Activated CD4-positive, alpha-beta T cell treated with anti-CD3 and anti-CD28 coated beads for 48 hours (primary cell): ENCODE data around the gene ATOH8.
"Not testable (repeated sequence)": the region's sequence is repeated elsewhere in the genome, so short reads cannot be mapped to it uniquely, and the experiment has no call there.

Experiments
- DNase-seq: peaks from one replicate; pipeline ENCODE4 v3.0.0-alpha.2; 2020

Gene ATOH8, protein sequence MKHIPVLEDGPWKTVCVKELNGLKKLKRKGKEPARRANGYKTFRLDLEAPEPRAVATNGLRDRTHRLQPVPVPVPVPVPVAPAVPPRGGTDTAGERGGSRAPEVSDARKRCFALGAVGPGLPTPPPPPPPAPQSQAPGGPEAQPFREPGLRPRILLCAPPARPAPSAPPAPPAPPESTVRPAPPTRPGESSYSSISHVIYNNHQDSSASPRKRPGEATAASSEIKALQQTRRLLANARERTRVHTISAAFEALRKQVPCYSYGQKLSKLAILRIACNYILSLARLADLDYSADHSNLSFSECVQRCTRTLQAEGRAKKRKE

DNA sequence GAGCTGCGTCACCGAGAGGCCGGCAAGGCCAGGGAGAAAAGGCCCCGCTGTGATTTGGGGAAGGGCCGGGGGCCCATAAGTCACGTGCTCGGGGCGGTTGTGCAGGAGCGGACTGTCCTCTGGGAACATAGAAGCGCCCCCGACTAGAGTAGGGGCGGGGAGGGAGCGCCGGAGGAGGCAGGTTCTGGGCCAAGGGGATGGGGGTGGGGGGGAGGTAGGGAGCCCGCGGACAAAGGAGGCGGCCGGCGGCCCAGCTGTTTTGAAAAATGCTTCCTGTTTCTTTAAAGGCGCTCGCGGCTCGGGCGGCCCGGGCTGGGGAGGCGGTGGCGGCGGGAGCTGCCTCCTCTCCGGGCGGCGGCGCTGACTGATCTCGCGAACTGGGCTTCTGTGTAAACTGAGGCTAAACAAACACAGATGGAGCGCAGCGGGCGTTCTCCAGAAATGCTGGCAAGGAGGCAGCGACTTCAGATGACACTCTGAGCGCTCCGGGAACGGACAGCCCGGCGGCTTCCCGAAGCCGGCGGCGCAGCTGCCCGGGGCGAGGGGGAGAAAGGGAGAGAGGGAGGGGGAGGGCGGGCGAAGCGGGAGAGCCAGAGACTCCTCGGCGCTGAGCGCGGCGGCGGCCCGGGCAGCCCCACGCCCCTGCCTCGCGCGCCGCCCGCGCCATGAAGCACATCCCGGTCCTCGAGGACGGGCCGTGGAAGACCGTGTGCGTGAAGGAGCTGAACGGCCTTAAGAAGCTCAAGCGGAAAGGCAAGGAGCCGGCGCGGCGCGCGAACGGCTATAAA, at the start of gene ATOH8:
ATOH8 (plus strand) TSS at position 467 of the 788 bp plus-strand sequence; CDS start at position 666, 199 bp downstream.
- peak; percentile 45 for DNase-seq

DNA sequence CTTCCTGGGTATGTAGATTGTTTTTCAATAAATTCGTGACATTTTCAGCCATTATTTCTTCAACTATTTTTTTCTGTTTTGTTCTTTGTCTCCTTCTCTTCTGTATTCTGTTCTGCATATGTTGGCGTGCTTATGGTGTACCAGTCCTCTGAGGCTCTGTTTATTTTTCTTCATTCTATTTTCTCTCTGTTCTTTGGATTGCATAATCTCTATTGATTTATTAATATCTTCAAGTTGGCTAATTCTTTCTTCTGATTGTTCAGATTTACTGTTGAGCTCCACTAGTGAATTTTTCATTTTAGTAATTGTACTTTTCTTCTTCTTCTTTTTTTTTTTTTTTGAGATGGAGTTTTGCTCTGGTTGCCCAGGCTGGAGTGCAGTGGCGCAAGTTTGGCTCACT, 49.8 kb upstream of the ATOH8 start:
- DNase-seq: no peak

DNA sequence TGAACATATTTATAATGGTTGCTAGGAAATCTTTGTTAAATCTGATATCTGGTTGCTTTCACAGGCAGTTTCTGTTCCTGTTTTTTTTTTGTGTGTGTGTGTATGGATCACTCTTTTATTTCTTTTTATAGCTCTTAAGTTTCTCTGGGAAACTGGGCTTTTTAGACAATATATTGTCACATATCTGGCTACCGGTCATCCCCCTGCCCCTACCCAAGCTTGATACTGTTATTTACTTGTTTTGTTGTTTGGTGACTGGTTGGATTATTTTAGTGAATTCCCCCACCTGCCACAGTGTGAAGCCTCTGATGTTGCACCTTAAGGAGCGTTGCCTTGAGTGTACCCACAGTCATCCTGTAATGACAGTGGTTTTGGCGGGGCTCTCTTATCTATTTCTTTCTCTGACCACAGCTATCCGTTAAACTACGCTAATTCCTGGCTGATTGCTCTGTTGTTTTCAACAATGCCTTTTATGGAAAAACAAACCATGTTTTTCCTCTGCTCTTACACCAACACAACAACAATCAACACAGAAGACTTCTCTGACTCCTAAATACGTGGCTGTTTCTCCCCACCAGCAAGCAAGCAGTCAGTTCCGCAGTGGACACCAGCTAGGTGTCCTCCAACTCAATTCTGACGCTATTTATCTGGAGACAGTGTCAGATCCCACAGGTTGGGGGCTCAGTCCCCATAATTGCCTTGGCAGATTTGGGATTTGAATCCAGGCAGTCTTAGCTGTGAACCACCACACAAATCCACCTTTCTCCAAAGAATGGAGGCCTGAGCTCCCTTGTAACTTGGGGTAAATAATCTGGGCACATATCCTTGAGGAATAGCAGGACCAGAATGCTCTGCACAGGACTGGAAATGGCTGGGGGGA, 48.8 kb upstream of the ATOH8 start:
- DNase-seq: no peak

DNA sequence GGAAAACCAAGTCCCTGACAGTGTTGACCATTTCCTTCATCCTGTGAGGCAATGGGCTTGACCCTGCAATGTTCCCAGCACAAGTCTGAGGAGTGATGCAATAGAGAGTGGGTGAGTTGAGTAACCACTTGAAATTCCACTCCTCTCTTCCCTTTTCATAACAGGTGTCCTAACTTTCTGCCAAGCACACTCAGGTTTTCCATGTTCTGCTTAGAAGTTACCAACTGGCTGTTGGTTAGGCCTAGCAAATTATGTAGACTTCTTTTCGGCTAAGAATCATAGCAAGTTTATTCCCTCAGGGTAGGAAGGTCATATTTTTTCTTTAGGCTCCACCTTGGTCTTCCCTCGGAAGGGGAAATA, 48.1 kb upstream of the ATOH8 start:
- no peak for DNase-seq

DNA sequence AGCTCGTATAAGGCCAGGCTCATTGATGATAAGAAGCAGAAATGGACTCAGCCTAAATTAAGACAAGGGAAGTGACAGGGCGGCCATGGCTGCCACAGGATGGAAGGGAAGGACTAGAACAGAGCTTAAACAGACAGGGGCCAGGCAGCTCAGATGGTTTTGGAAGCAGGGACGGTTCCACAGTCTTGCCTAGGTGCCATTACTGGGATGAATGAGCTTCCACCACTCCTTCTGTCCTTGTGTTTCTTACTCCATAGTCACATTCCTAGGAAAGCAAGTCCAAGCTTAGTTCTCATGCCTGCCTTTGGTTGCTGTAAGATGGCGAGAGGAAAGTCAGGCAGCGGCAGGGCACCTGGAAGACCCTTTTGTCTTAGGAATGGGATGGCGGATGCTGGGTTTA, 47.7 kb upstream of the ATOH8 start:
- DNase-seq: no peak

DNA sequence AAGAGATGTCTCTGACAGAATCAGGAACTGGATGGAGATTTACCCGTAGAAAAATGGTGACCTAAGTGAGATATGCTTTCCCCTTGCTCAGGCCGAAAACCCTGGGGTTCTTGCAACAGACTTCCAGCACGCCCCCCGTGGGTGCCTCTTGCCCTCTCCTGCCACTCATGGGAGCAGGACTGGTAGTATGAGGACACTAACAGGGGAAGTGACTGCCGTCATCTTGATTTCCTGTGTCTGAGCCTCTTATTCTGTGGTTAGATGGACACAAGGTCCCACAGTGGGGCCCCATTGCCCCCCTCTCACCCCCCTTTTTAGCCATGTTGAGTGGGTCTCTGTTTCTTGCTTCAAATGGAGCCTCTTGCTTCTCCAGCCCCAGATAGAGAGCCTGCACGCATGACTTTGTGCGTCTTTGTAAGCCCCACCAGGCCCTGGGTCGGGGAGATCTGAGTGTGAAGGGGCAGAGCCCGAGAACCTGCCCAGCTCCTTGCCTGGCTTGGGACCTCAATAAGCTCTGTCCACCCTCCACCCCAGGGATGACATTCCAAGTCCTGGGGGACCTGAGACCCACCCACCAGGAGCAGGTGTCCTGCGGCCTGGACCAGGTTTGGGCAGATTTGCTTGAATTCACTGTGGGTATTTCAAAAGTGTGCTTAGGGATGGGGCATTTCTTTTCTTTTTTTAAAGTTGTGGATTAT, 47.0 kb upstream of the ATOH8 start:
- DNase-seq: no peak

DNA sequence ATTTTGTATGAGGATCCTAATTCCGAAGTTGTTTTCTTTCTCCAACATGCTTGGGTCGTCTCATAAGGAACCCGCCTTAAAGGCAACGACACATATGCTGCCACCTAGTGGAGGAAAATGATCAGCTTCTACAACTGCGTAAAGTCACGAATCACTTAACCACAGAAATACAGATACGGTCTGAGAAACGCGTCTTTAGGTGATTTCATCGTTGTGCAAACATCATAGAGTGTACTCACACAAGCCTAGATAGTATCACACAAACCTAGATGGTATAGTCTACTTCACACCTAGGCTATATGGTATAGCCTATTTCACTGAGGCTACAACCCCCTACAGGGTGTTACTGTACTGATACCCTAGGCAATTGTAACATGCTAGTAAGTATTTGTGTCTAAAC, 46.5 kb upstream of the ATOH8 start:
- peak; percentile 73 for DNase-seq

DNA sequence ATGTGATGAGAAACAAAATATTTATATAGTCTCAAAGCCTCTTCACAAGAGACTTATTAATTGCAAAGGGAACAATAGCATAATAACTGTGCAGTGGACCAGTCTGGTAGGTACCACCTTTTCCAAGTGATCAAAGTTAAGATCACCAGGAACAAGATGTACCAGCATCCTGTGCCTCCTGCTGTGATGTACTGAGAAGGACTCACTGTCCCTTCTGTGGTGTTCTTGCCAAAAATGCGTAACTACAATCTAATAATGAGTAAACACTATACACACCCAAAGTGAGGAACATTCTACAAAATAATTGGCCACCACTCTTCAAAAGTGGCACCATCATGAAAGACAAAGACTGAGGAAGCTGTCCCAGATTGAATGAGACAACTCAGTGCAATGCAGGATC, 45.1 kb upstream of the ATOH8 start:
- no peak for DNase-seq

DNA sequence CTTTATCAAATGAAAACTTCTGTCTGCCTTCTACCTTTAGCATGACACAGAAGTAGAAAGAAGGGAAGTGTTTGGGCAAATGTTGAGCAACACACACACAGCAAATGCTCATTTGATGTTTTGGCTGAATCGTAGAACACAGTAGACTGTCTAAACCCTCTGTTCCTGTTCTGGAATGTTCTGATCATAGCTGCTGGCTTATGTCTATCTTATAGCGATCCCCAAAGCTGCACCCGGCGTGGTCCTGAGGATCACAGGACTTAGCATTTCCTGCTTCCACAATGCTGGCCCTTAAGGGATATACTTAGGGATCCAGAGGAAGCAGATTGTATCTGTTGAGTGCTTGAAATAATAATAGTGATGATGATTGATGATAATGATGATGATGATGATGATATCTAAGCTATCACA, 44.4 kb upstream of the ATOH8 start:
- DNase-seq: no peak

DNA sequence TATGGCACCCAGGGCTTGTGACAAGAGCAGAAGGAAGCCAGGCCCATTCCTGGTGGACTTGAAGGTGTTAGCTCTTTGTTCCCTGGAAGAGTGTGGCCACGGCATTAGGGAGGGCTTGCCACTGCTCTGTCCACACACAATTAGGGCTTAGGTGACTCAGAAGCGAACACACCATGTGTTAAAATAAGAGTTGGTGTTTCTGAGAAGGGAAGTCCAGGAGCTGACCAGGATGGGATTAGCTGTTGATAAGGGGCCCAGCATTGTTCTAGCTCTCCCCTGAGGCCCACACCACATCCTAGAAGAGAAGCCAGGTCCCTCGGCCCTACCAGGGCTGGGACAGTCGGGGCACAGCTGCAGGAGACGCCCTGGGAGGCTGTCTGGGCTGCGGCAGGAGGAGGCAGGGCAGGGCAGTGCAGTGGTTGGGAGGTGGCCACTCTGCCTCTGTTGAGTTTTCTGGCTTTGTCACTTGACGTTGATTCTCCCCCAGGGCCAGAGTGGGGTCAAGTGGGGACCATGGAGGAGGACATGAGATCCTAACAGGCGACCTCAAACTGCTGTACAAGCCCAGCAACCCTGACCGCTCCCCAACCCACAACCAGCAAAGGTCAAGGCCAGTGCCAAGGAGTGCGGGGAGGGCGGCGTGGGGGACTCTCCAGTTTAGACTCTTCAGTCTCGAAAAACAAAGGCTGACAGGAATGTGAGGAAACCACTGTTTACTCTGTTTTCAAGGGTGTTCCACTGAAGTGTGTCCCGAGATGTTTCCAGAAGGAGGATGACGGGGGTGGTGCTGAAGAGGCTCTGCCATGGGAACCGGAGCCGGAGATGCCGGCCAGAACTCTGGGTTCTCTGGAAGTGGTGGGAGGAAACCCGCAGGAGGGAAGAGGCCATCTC, 42.9 kb upstream of the ATOH8 start:
- no peak for DNase-seq

DNA sequence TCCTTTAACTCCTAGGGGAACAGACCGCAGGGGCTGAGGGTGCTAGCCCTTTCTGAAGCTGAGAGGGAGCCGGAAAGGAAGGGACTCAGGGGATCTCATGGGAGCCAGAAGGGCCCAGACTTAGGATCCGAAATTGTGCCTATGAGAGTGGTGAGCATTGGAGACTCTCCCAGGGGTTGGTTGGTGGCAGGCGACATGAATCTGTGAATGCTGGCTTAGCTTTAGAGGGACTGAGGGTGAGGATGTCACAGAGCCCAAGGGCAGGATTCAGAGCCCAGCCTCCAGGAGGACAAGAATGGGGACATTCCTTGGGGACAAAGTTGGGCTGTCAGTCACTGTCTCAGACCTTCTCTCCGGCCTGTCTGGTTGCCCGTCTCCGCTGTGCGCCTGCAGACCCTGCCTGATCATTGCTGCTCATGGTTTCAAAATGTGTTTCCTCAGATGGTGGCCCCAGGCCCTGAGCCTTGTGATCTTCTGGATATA, 42.2 kb upstream of the ATOH8 start:
- no peak for DNase-seq

DNA sequence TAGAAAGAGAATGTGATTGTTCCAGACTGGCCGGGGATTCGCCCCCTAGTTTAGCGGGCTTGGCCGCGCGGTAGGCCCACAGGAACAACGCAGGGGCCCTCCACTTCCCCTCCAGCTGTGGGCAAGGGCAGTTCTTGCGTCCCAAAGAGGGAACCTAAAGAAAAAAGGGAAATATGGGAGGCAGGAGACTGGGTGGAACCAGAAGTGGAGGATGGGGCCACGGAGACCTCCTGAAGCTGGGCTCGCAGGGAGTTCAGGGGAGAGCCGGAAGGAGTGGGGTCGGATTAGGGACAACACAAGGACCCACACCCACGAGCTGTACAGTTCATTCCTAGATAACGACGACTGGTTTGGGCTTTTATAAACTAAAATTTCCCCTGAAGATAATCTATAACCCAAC, 41.5 kb upstream of the ATOH8 start:
- no peak for DNase-seq

DNA sequence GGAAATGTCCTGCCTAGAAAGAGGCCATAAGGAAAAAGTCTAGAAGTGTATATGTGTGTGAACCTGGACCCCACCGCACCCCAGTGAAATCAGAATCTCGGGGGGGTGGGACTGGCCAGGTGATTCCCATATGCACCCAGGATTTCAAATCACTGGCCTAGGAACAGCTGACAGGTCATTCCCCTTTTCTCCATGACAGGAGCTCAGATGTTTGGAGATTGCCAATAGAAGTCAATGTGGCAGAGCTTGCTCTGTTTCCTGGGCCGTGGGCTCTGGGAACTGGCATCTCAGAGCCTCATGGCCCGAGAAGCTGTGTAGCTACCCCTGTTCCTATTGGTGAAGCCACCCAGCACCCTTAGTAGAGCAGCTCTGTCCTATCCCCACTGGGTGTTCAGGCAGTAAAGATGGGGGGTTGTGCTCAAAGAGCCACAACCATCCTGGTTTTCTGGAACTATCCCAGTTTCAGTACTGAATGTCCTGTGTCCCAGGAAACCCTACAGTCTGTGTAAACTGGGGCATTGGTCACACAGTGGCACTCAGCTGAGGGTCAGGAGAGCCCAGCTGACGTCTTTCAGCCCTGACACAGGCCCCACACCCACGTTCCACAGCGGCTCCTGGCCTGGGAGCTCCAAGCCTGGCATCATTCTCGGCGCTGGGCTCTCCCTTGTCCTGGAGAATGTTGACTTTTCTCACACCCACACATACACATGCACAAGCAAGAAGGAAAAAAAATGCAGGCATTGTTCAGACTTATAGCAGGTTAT, 40.8 kb upstream of the ATOH8 start:
- no peak for DNase-seq

DNA sequence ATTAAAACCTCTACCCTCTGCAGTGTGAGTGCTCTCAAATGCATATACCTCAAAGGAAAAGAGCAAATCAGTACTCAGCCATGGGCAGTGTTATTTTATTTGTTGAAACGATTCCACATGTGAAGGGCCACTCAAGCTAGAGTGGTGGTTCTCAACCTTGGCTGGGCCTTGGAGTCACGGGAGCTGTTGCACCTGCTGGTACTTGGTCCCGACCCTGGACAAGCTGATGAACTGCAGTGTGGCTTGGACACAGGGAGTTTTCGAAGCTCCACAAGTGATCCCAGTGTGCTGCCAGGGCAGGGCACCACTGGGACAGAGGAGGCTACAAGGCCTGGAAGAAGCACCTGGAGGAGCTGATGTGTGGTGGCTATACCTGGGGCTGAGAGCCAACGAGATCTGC, 40.0 kb upstream of the ATOH8 start:
- DNase-seq: no peak

DNA sequence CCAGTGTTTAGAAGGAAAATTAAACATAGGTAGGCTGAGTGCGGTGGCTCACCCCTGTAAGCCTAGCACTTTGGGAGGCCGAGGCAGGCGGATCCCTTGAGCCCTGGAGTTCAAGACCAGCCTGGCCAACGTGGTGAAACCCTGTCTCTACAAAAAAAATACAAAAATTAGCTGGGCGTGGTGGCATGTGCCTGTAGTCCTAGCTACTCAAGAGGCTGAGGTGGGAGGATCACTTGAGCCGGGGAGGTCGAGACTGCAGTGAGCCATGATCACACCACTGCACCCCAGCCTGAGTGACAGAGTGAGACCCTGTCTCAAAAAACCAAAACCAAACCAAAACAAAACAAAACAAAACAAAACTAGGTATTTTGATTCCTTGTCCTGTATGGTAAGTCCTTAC, 39.4 kb upstream of the ATOH8 start:
- not testable (repeated sequence) for DNase-seq

DNA sequence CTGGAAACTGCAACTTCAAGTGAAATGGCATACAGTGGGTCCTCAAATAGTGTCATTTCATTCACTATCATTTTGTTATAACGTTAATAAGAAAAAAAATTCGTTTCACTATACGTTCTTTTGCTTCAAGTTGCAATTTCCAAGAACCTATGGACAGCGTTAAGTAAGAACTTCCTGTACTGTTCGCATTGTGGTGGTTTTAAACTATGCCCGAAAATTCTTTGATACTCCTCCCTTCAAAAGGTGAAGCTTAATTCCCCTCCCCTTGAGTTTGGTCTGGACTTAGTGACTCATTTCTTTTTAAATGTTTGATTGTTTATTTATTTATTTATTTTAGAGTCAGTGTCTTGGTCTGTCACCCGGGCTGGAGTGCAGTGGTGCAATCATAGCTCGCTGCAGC, 39.0 kb upstream of the ATOH8 start:
- no peak for DNase-seq

DNA sequence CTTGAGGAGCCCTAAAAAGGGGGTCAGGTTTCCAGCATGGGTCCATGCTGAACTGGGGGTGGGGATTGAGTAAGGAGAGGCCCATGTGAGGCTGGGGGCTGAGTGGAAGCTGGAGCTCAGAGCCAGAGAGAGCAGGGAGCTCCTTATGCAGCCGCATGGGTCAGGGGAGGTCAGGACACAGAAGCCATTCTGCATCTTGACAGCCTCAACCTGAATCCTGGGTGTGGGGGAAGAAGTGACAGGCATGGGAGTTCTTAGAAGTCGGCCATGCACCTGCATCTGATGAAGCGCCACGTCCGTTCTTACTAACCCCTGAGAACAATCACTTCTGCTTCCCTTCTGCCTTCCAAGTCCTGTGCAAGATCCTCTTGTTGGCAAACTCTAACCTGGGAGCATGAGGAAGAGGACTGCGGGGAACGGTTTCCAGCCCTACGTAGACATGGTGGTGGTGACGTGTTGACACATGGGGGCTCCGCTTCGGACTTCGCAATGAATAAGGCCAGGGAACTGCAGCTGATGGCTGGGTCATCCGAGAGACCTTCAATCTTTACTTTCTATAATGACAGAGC, 37.4 kb upstream of the ATOH8 start:
- DNase-seq: no peak

DNA sequence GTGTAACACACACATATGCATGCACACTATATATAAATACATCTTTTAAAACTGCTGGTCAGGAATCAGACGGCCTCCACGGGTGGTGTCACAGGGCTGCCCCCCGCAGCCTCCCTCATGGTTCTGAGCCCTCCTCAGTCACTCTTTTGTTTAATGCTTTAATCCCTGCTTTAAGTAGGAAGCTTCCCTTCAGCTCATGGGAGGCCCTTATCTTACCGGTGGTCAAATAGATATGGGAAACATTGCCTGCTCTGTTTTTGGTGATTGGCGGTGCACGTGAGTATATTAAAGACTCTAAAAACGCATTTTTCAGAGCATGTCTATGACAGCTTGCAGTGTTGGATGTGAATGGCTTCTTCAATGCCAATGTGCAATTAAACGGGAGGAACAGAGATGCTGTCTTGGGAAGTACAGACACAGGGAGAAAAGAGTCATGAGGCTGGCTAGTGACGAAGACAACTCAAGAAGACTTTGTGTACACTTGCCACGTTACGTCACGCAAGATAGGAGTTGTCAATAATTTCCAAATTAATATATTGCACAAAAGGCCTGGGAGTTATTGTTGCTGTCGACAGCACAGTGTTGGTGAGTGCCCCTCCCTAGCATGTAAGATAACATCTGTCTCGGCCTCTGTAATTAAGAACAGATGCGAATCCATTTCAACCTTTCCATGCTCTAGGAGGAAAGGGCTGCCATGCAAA, 36.3 kb upstream of the ATOH8 start:
- no peak for DNase-seq

DNA sequence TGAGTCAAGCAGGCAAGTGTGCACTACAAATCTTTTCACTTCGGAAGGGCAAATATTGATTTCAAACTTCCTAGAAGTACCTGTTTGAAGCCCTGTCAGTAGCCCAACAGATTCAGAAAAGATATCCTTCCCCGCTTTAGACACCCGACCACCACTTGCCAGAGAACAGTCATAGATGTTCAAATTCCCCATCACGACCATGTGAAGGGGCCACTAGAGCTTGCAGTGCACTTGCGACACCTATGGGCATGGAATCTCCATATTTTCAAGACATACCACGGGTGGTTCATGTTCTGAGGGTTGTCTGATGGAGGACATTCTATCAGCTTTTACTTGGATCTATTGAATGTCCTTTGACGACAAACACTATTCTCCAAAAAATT, 35.8 kb upstream of the ATOH8 start:
- no peak for DNase-seq
